Thymus (tissue), 11 donors: ENCODE results near the gene CMIP. TPM values are rescaled to one million over a fixed set of nuclear protein-coding genes. Genes with fewer than 3 reads are reported as not detected.

ENCODE experiments used
- DNase-seq, 9 donors: peaks; one replicate each; pipeline ENCODE4 v3.0.0-alpha.2; 2013; ENCODE audit warnings: low spot score in 9 of 9, low read depth in 6 of 9, missing footprints in 1 of 9
- H3K27ac ChIP-seq, 2 donors: one replicate each; pipeline ENCODE4 v1.5.1; 2013; ENCODE audit warnings: control low read depth in 1 of 2, low read depth in 1 of 2, low read length in 1 of 2, mild to moderate bottlenecking in 1 of 2, moderate library complexity in 1 of 2
- H3K27me3 ChIP-seq, 2 donors: one replicate each; pipeline ENCODE4 v1.5.1; 2013; ENCODE audit warnings: low read length in 1 of 2; ENCODE audit not compliant: control insufficient read depth in 2 of 2, insufficient read depth in 1 of 2
- H3K36me3 ChIP-seq, 2 donors: one replicate each; pipeline ENCODE4 v1.5.1; 2013; ENCODE audit warnings: low read length in 1 of 2, mild to moderate bottlenecking in 1 of 2, moderate library complexity in 1 of 2; ENCODE audit not compliant: control insufficient read depth in 2 of 2, insufficient read depth in 2 of 2
- H3K4me1 ChIP-seq, 2 donors: one replicate each; pipeline ENCODE4 v1.5.1; 2013; ENCODE audit warnings: low read length in 2 of 2; ENCODE audit not compliant: control insufficient read depth in 2 of 2, insufficient read depth in 2 of 2
- H3K4me3 ChIP-seq, 2 donors: one replicate each; pipeline ENCODE4 v1.5.1; 2013; ENCODE audit warnings: low read length in 2 of 2, control low read depth in 1 of 2, mild to moderate bottlenecking in 1 of 2
- H3K9me3 ChIP-seq, 2 donors: one replicate each; pipeline ENCODE4 v1.5.1; 2013; ENCODE audit warnings: low read length in 1 of 2, mild to moderate bottlenecking in 1 of 2; ENCODE audit not compliant: control insufficient read depth in 2 of 2, insufficient read depth in 1 of 2
- WGBS: extraction: QIAGEN DNeasy Blood & Tissue Kit; methylation state at CpG from one replicate; pipeline ENCODE4 v1.1.7; 2013; 5-methylcytosine and 5-hydroxymethylcytosine counted together
- polyA plus RNA-seq: library from polyadenylated mRNA; stranded (reverse); fragments of 200-250 nt; gene quantifications from one replicate; pipeline ENCODE4 v1.2.3, GENCODE V29; 2013
- total RNA-seq: library from RNA; stranded (reverse); fragments of 120-200 nt; gene quantifications from one replicate; pipeline ENCODE4 v1.2.4, GENCODE V29; 2013
- donor health status: healthy.

Gene CMIP
- total and polyA plus RNA-seq, 2 donors, result 5.2 to 19.4 TPM

DNA sequence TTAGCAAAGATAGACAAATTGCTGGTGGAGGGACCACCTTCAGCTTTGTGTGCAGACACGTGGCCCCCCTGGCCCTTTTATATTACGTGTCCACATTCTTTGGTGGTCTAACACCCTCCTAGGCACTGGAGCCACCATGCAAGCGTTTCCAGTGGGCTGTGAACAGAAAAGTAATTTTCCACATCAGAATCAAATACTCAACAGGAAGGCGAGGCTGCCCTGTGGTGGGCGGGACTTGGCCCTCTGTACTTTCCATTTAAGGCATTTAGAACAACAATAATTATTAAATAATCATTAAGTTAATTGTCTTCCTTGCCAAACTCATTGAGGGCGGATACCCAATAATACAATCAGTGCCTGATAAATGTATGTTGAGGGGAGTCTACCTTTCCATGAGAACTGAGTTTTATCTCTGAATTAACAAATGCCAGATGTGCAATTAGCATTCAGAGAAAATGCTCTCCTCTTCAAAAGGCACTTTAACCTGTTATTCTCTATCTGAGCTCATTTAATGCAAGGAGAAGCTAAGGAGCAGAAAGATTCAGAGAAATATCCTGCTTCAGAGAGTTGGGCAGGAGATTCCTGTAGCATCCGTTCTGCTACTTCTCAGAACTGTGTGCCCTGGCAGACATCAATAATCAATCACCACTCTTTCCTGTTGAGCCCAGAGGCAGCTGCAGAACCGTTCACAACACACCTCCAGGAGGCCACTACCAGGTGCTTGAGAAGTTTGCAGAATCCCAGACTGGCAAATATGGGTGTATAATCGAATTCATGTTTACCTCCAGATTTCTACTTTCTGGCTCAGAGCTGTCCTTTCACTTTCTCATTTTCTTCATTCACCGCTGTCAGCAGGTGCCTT lies 109.4 kb downstream of the CMIP start:
- H3K27me3 ChIP-seq, result no peaks in the 10 kb centered on the region
- peaks cover 0 to 19% of the 10 kb centered on the region in 2 donors for H3K4me1 ChIP-seq
- H3K27ac ChIP-seq, result no peak overlapping the region
- H3K36me3 ChIP-seq, result peaks cover 3 to 8% of the 10 kb centered on the region in 2 donors
- peak in 1 of 9 donors; percentile 34 for DNase-seq
- no peak overlapping the region for H3K4me3 ChIP-seq
- no peaks in the 10 kb centered on the region for H3K9me3 ChIP-seq
- 87% methylated on average over 10 of the region's 10 CpGs for WGBS

GRCh38 chr16:81554979-81555378 lies 110.4 kb downstream of the CMIP start:
- H3K4me3 ChIP-seq, result no peak overlapping the region
- H3K27me3 ChIP-seq, result no peaks in the 10 kb centered on the region
- peaks cover 0 to 19% of the 10 kb centered on the region in 2 donors for H3K4me1 ChIP-seq
- H3K36me3 ChIP-seq, result peaks cover 3 to 8% of the 10 kb centered on the region in 2 donors
- DNase-seq, result no peak
- no peaks in the 10 kb centered on the region for H3K9me3 ChIP-seq
- no peak overlapping the region for H3K27ac ChIP-seq
- WGBS, result 93% methylated on average over 5 of the region's 5 CpGs

DNA sequence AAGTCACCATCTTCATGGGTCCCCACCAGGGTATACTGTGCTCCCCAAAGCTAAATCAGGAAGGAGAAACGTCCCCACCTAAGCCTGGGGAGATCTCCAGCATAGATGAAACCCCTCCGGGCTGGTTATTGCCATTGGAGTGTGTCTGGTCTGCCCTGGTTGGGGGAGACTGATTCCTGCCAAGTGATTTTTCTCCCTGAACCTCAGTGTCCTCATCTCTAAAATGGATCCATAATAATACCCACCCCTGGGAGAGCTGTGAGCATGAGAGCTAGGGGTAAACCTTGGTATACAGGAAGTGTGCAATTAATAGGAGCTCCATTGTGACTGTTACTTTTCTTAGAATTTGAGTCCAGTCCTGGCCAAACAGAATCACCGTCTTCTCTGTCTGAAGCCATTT lies 111.1 kb downstream of the CMIP start:
- Histone ChIP-seq H3K9me3 (no peaks in the 10 kb centered on the region), H3K36me3 (peaks cover 3 to 8% of the 10 kb centered on the region in 2 donors), H3K27ac (no peak overlapping the region), H3K4me3 (no peak overlapping the region), H3K4me1 (peaks cover 0 to 19% of the 10 kb centered on the region in 2 donors), H3K27me3 (no peaks in the 10 kb centered on the region)
- 97% methylated on average over 3 of the region's 3 CpGs for WGBS
- DNase-seq, result no peak

DNA sequence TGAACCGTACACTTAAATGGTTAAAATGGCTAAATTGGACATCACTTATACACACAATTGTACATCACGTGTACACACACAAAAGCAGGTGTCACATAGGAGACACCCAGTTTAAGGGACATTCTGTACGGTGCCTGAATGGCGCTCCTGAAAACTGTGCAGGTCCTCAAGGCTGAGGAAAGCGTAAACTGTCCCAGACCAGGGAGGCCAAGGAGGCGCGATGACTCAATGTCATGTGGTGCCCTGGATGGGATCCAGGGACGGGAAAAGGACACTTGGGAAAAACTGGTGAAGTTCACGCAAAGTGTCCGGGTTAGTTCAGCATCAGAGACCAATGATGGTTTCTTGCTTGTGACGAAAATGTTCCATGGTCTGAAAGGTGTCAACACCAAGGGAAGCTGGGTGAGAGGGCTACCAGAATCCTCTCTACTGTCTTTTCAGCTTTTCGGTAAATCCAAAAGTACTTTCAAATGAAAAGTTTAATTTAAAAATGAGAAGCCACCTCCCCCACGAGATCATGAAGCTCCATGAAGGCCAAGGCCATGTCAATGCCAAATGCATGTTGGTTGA lies 112.2 kb downstream of the CMIP start:
- Histone ChIP-seq H3K4me1 (peaks cover 0 to 12% of the 10 kb centered on the region in 2 donors), H3K4me3 (no peak overlapping the region), H3K9me3 (no peaks in the 10 kb centered on the region), H3K36me3 (peaks cover 3 to 8% of the 10 kb centered on the region in 2 donors), H3K27me3 (no peaks in the 10 kb centered on the region), H3K27ac (no peak overlapping the region)
- WGBS, result 98% methylated on average over 13 of the region's 13 CpGs
- no peak for DNase-seq

GRCh38 chr16:81558077-81558443 lies 113.5 kb downstream of the CMIP start:
- H3K4me3 ChIP-seq, result no peak overlapping the region
- H3K27ac ChIP-seq, result no peak overlapping the region
- H3K4me1 ChIP-seq, result peaks cover 0 to 5% of the 10 kb centered on the region in 2 donors
- no peaks in the 10 kb centered on the region for H3K9me3 ChIP-seq
- no peak for DNase-seq
- peaks cover 3 to 8% of the 10 kb centered on the region in 2 donors for H3K36me3 ChIP-seq
- 95% methylated on average over 15 of the region's 15 CpGs for WGBS
- no peaks in the 10 kb centered on the region for H3K27me3 ChIP-seq

GRCh38 chr16:81558444-81559175 lies 114.0 kb downstream of the CMIP start:
- no peak for DNase-seq
- peaks cover 0 to 5% of the 10 kb centered on the region in 2 donors for H3K4me1 ChIP-seq

DNA sequence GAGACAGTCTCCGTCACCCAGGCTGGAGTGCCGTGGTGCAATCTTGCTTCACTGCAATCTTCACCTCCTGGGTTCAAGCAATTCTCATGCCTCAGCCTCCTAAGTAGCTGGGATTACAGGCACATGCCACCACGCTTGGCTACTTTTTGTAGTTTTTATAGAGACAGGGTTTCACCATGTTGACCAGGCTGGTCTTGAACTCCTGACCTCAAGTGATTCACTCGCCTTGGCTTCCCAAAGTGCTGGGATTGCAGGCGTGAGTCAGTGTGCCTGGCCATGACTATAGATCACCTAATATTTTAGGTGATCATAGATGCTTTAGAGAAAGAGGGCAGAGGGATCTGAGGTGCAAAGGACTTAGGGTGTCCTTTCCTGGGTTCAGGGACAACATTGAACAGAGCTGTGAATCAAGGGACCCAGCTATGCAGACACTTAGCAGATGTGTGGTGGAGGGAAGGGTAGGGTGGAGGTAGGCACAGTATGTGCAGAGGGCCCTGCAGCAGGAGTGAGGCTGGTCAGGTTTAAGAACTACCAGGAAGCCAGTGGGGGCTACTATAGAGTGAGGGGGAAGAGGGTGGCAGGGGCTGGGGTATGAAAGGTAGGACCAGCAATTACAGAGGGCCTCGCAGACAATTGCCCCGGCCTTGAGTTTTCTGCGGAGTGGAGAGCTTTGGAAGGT lies 116.5 kb downstream of the CMIP start:
- Histone ChIP-seq H3K4me3 (no peak overlapping the region), H3K27ac (no peak overlapping the region), H3K27me3 (no peaks in the 10 kb centered on the region), H3K4me1 (no peaks in the 10 kb centered on the region), H3K36me3 (no peaks in the 10 kb centered on the region), H3K9me3 (no peaks in the 10 kb centered on the region)
- 73% methylated on average over 8 of the region's 8 CpGs for WGBS
- DNase-seq, result no peak

More at GRCh38 chr16:81558444-81559175, 114.0 kb downstream of the CMIP start:
- Histone ChIP-seq H3K36me3 (peaks cover 3 to 8% of the 10 kb centered on the region in 2 donors), H3K27me3 (no peaks in the 10 kb centered on the region), H3K9me3 (no peaks in the 10 kb centered on the region), H3K27ac (no peak overlapping the region), H3K4me3 (no peak overlapping the region)
- 73% methylated on average over 16 of the region's 16 CpGs for WGBS

GRCh38 chr16:81562174-81562849 lies 117.7 kb downstream of the CMIP start:
- Histone ChIP-seq H3K9me3 (no peaks in the 10 kb centered on the region), H3K4me3 (no peak overlapping the region), H3K27ac (no peak overlapping the region), H3K4me1 (no peaks in the 10 kb centered on the region), H3K36me3 (no peaks in the 10 kb centered on the region), H3K27me3 (no peaks in the 10 kb centered on the region)
- WGBS, result 97% methylated on average over 8 of the region's 8 CpGs
- no peak for DNase-seq
